ENCODE measurements around the gene MASTL.

DNA sequence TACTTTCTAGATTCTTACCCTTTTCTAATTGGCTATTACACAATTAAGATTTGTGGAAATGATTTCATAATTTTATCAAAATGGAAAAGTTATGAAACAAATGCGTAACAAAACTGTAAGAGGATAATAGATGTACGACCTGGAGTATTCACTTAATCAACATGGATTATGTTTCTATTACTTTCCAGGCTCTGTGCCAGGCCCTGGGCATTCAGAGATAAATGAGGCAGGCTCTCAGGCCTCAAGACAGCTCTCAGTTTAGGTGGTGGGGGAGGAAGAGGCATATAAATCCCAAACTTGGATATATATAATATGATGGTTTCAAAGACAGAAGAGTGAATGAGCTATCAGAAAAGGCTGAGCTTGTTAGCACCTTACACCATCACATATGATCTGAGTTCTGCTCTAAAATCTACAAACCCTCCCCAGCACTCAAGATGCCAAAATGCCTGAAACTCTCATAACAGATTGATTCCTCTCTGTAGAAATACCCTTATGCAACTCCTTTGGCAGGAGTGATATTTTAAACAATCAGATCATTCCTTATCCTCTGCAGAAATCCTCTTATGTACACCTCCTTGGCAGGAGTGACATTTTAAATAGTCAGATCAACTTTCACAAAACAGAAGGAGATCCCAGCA lies 42.9 kb downstream of the MASTL start:
- TF ChIP-seq POLR2AphosphoS5 (IDR thresholded peaks at IDR 0.05; ENCODE audit: low read depth, low read length) (no peak), POLR2A (IDR thresholded peaks at IDR 0.05; ENCODE audit: low read depth, low read length) (no peak), TAF1 (IDR thresholded peaks at IDR 0.05; ENCODE audit: low read depth, low read length) (no peak), SPI1 (IDR thresholded peaks at IDR 0.05; ENCODE audit: low read depth, low read length) (no peak), POU2F2 (IDR thresholded peaks at IDR 0.05; ENCODE audit: low read depth, low read length) (no peak)

Data from GM12891 (cell line).